GM18861 (cell line): ENCODE results near the gene IGF2BP1.
"Not testable (repeated sequence)": the region's sequence is repeated elsewhere in the genome, so short reads cannot be mapped to it uniquely, and the experiment has no call there.

ENCODE experiments used
- ATAC-seq: cut with Tn5 transposase; IDR thresholded peaks from one replicate; pipeline ENCODE4 v1.9.1; 2021; ENCODE audit not compliant: unreplicated experiment

Gene IGF2BP1

DNA sequence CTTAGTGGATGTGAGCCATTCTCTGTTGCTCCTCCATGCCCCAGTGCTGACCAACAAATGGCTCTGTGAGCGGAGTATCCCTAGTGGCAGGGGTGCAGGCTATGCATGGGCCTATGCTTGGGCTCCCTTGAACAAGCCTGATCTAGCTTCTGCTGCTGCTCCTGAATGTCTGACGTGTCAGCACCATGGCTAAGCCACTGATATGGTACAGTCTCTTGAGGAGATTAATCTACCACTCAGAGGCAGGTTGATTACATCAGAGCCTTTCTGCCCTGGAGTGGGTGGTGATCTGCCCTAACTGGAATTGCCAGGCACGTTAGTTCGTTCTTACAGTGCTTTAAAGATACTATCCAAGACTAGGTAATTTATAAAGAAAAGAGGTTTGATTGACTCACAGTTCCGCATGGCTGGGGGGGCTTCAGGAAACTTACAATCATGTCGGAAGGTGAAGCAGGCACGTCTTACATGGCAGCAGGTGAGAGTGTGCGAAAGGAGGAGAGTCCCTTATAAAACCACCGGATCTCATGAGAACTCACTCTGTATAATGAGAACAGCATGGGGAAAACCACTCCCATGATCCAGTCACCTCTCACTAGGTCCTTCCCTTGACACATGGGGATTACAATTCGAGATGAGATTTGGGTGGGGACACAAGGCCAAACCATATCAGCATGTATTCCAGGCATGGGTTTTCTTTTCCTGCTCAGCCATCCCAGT lies 93.9 kb downstream of the IGF2BP1 start:
- no peak for ATAC-seq

GRCh38 chr17:49093131-49093530 lies 95.9 kb downstream of the IGF2BP1 start:
- ATAC-seq = no peak

DNA sequence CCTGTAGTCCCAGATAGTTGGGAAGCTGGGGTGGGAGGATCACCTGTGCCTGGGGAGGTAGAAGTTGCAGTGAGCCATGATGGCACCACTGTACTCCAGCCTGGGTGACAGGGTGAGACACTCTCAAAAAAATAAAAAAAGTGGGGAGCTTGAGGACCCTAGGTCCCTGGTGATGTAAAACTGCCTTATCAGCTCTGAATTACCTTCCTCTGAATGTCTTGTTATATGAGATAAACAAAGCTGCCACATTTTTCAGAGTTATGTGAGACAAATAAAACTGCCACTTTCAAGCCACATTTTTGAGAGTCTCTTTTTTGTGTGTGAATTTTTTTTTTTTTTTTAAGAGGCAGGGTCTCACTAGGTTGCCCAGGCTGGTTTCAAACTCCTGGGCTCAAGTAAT lies 103.4 kb downstream of the IGF2BP1 start:
- ATAC-seq = no peak

- ATAC-seq = no peak
These were observed 103.9 kb downstream of the IGF2BP1 start for GRCh38 chr17:49101054-49101534.

GRCh38 chr17:49103360-49103759 lies 106.2 kb downstream of the IGF2BP1 start:
- ATAC-seq = not testable (repeated sequence)

- ATAC-seq = no peak
These were observed 107.4 kb downstream of the IGF2BP1 start for GRCh38 chr17:49104511-49105074.
